ENCODE results near the gene ACOXL.

- TF ChIP-seq CTCF (IDR thresholded peaks at IDR 0.05) (no peak), POLR2A (IDR thresholded peaks at IDR 0.05) (no peak)
These were observed 12.7 kb downstream of the ACOXL start for GRCh38 chr2:110745048-110745447.
